GM23248 (cell line): ENCODE data around the gene PLK5.
A peak's percentile ranks its signal among the peaks of the same experiment; 100 is the strongest.

Experiments
- EZH2 ChIP-seq: fragments of 200-600 bp; sonication (generic); IDR thresholded peaks from 2 replicates; pipeline ENCODE4 v1.6.1; 2018; ENCODE audit warnings: antibody characterized with exemption, mild to moderate bottlenecking; ENCODE audit not compliant: insufficient read depth, poor library complexity, severe bottlenecking
- EZH2phosphoT487 ChIP-seq: fragments of 200-600 bp; sonication (generic); IDR thresholded peaks from 2 replicates; pipeline ENCODE4 v1.6.1; 2018; ENCODE audit warnings: antibody characterized with exemption, moderate library complexity, mild to moderate bottlenecking, low read depth; ENCODE audit not compliant: insufficient read depth

DNA sequence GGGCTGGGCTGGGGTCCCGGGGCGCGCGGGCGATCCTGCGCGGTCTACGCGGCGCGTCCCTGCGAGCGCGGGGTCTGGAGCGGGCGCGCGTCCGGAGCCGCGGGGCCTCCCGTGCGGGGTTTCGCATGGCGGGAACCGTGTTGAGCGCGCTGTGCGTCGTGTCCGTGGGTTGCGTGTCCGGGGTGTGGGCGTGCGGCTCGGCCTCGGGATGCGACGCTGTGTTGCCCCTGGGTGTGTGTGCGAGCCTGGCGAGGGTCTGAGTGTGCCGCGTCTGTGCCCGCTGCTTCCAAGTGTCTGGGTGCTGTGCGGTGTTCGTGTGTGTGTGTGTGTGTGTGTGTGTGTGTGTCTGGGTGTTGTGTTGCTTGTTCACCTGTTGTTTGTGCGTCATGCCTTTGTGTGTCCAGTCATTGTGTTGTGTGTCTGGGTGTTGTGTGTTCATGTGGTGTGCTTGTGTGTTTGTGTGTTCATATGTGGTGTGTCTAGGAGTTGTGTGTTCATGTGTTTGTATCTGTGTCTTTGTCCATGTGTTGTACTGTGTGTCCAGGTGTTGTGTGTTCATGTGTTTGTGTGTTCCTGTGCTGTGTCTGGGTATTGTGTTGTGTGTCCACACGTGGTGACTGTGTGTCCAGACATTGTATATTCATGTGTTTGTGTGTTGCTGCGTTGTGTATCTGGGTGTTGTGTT is 552 bp downstream of the PLK5 start:
- TF ChIP-seq EZH2 (peak; percentile 58), EZH2phosphoT487 (no peak)
